T-cell (primary cell): Measurements from ENCODE around the gene IMPA2. TPM values are rescaled to one million over a fixed set of nuclear protein-coding genes. Genes with fewer than 3 reads are reported as not detected.

Experiments used
- ATAC-seq, 4 experiments: fragments of 200-7000 bp in 3 of 4; fragments of 150-1000 bp in 1 of 4; cut with Tn5 transposase; replicated peaks in 1 of 4; 1 replicate in 3 of 4; 2 replicates in 1 of 4; pipeline ENCODE4 v1.10.0; 2021; ENCODE audit warnings: moderate library complexity in 3 of 4, mild to moderate bottlenecking in 2 of 4, moderate number of reproducible peaks in 1 of 4
- CTCF ChIA-PET, 2 donors: fragments of 300-600 bp; sonication (Branson Sonifier 250); formaldehyde crosslinking; loops; one replicate each; lab custom pipeline; 2022; ENCODE audit warnings: antibody characterized with exemption in 2 of 2; lab: Charles Lee
- POLR2A ChIA-PET, 2 donors: fragments of 300-600 bp; sonication (Branson Sonifier 250); formaldehyde crosslinking; loops; one replicate each; lab custom pipeline; 2022; ENCODE audit warnings: antibody characterized with exemption in 2 of 2; lab: Charles Lee
- DNase-seq, 35 experiments: peaks; one replicate each; pipeline versions ENCODE4 v3.0.0 to v3.0.0-alpha.2; 2013 to 2023
- H3K27ac ChIP-seq: one replicate; pipeline ENCODE4 v1.5.1; 2013; ENCODE audit warnings: low read length
- H3K27me3 ChIP-seq, 2 experiments: replicated peaks in 1 of 2; 1 replicate in 1 of 2; 2 replicates in 1 of 2; pipeline versions ENCODE4 v1.6.1 to v1.7.0; 2013; ENCODE audit warnings: low read length in 1 of 2, mixed read lengths in 1 of 2; ENCODE audit not compliant: control insufficient read depth in 2 of 2, insufficient read depth in 2 of 2; ENCODE audit errors: extremely low read depth in 1 of 2
- H3K36me3 ChIP-seq, 2 donors: 1 replicate in 1 of 2; 2 replicates in 1 of 2; pipeline versions ENCODE4 v1.6.1 to v1.7.0; 2013; ENCODE audit warnings: low read length in 1 of 2; ENCODE audit not compliant: control insufficient read depth in 2 of 2, insufficient read depth in 1 of 2; ENCODE audit errors: extremely low read depth in 1 of 2
- H3K4me1 ChIP-seq, 2 experiments: 1 replicate in 1 of 2; 2 replicates in 1 of 2; pipeline versions ENCODE4 v1.6.1 to v1.7.0; 2013; ENCODE audit warnings: low read length in 2 of 2, mixed read lengths in 1 of 2; ENCODE audit not compliant: insufficient read depth in 2 of 2, control insufficient read depth in 1 of 2; ENCODE audit errors: extremely low read depth in 1 of 2
- H3K4me3 ChIP-seq, 2 donors: 1 replicate in 1 of 2; 2 replicates in 1 of 2; pipeline versions ENCODE4 v1.5.1 to v1.7.0; 2013; ENCODE audit warnings: mild to moderate bottlenecking in 2 of 2, low read length in 1 of 2, moderate library complexity in 1 of 2; ENCODE audit not compliant: control insufficient read depth in 1 of 2; ENCODE audit errors: extremely low read depth in 1 of 2
- H3K9me3 ChIP-seq: 2 replicates; pipeline ENCODE4 v1.7.0; 2013
- H3K27ac Mint-ChIP-seq, 2 donors: one replicate each; pipeline ENCODE4 v1.8.0; 2020 to 2021; ENCODE audit warnings: mild to moderate bottlenecking in 2 of 2, mixed read lengths in 2 of 2
- H3K27me3 Mint-ChIP-seq, 2 donors: one replicate each; pipeline ENCODE4 v1.8.0; 2021 to 2022; ENCODE audit warnings: mixed read lengths in 2 of 2
- H3K36me3 Mint-ChIP-seq: one replicate; pipeline ENCODE4 v1.8.0; 2021; ENCODE audit warnings: mixed read lengths
- H3K4me1 Mint-ChIP-seq, 3 donors: one replicate each; pipeline ENCODE4 v1.8.0; 2020 to 2022; ENCODE audit warnings: mixed read lengths in 3 of 3, mild to moderate bottlenecking in 1 of 3
- H3K4me3 Mint-ChIP-seq, 3 donors: one replicate each; pipeline ENCODE4 v1.8.0; 2020 to 2022; ENCODE audit warnings: mild to moderate bottlenecking in 3 of 3, mixed read lengths in 3 of 3, moderate library complexity in 3 of 3
- H3K9me3 Mint-ChIP-seq, 3 donors: one replicate each; pipeline ENCODE4 v1.8.0; 2020 to 2022; ENCODE audit warnings: mixed read lengths in 3 of 3
- WGBS: methylation state at CpG from one replicate; pipeline ENCODE4 v1.1.5; 2013; ENCODE audit warnings: missing lambda C conversion rate; ENCODE audit not compliant: insufficient coverage; 5-methylcytosine and 5-hydroxymethylcytosine counted together
- total RNA-seq, 35 experiments: library from RNA in 6 of 35; stranded (reverse) in 6 of 35; fragments of 120-200 nt in 1 of 35; gene quantifications; one replicate each; pipeline versions ENCODE4 v1.2.1 to v1.2.4 and lab custom pipeline; 2013 to 2026

The IMPA2 gene
- total RNA-seq, 5 donors from 2014 or later (not counting 1 experiment from before 2014, with no cell fraction given) = 3.1 to 12.2 (median 5.0) TPM

DNA sequence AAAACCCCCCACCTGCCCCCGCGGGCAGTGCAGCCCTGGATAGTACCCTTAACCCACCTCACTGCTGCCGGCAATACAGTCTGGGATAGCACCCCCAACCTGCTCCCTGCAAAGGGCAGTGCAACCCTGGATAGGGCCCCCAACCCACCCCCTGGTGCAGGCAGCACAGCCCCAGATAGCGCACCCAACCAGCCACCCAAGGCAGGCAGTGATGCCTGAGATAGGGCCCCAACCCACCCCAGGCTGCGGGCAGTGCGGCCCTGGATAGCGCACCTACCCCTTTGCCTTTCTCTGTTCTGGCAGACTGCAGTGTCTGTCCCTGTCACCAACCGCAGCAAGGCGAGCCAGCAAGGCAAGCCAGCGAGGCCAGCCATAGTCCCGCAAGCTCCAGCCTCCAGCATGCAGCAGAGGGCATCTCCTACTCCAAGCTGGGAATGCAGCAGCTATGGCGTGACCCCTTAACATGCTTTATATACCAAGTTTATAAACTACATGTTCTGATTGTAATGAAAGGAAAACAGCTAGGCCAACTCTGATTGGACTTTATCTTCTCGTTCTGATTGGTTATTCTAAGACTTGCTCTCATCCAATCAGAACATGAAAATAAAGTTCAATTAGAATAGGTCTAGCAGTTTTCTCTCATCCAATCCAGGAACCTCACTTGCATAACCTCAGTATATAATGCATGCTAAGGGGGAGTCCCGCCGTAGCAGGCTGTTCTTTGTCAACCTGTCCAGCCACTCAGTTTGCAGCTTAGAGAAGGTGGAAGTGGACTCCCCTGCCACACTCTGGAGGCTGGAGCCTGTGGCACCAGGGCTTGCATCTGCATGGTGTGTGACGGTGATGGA lies 78.3 kb downstream of the IMPA2 start:
- no peaks in the 10 kb centered on the region for H3K9me3 Mint-ChIP-seq
- peaks cover 0 to 3% of the 10 kb centered on the region in 2 donors for H3K27me3 Mint-ChIP-seq
- POLR2A ChIA-PET = no interaction called here
- Histone ChIP-seq H3K9me3 (no peaks in the 10 kb centered on the region), H3K27ac (no peak overlapping the region), H3K27me3 (peaks cover 0 to 19% of the 10 kb centered on the region in 2 experiments), H3K4me3 (no peak overlapping the region), H3K36me3 (no peaks in the 10 kb centered on the region), H3K4me1 (no peaks in the 10 kb centered on the region)
- DNase-seq (no peak), ATAC-seq (no peak)
- WGBS = 89% methylated on average over 9 of the region's 16 CpGs
- no peak overlapping the region for H3K27ac Mint-ChIP-seq
- no peaks in the 10 kb centered on the region for H3K4me1 Mint-ChIP-seq
- no peaks in the 10 kb centered on the region for H3K36me3 Mint-ChIP-seq
- CTCF ChIA-PET = no interaction called here
- no peak overlapping the region for H3K4me3 Mint-ChIP-seq

DNA sequence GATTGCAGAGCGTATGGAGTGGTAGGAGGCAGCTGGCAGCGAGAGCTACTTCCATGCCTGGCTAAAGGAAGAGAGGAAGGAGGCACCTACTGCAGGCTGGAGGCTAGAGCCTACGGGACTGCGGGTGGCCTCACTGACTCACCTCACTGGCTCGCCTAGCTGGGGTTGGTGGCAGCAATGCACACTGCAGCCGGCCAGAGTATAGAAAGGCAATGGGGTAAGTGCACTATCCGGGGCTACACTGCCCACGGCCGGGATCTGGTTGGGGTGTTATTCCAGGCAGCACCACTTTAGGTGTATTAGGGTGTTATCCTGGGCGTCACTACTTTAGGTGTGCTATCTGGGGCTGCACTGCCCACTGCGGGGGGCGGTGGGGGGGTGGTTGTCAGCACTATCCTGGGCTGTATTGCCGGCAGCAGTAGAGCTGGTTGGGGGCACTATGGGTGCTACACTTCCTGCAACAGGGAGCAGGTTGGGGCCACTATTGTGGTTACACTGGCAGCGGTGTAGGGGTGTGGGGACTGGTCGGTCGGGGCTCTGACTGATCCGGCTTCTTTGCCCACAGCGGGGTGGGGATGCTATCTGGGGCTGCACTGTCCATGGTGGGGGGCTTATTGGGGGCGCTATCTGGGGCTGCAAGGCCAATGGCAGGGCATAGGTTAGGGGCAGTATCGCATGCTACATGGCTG lies 79.0 kb downstream of the IMPA2 start:
- Histone ChIP-seq H3K4me1 (no peaks in the 10 kb centered on the region), H3K9me3 (no peaks in the 10 kb centered on the region), H3K36me3 (no peaks in the 10 kb centered on the region), H3K4me3 (no peak overlapping the region), H3K27me3 (peaks cover 0 to 19% of the 10 kb centered on the region in 2 experiments), H3K27ac (no peak overlapping the region)
- Mint-ChIP-seq H3K4me1 (no peaks in the 10 kb centered on the region), H3K4me3 (no peak overlapping the region), H3K27me3 (peaks cover 0 to 3% of the 10 kb centered on the region in 2 donors), H3K36me3 (no peaks in the 10 kb centered on the region), H3K9me3 (no peaks in the 10 kb centered on the region), H3K27ac (no peak overlapping the region)
- CTCF ChIA-PET = no interaction called here
- ATAC-seq (no peak), DNase-seq (no peak)
- POLR2A ChIA-PET = no interaction called here
- 76% methylated on average over 19 of the region's 20 CpGs for WGBS

DNA sequence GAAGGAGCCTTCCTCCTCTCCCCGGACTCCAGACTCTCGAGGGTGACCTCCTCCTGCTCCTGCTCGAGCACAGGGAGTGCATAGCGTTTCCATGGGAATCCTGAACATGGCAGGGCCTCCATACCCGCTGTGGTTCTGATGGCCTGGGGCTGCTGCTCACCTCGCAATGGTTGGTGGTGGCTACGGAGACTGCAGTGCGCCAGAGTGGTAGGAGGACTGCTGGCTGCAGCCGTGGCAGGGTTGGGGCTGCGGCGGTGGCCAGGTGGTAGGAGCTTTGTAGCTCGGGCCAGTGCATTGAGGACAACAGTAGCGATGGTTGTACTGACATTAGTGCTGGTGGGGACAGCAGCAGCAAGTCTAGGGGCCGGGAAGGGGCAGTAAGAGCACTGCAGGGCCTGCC lies 80.4 kb downstream of the IMPA2 start:
- no peak overlapping the region for H3K4me3 Mint-ChIP-seq
- H3K9me3 Mint-ChIP-seq = no peaks in the 10 kb centered on the region
- no peaks in the 10 kb centered on the region for H3K4me1 Mint-ChIP-seq
- peaks cover 0 to 16% of the 10 kb centered on the region in 2 experiments for H3K27me3 ChIP-seq
- H3K27me3 Mint-ChIP-seq = peaks cover 0 to 3% of the 10 kb centered on the region in 2 donors
- no peak overlapping the region for H3K27ac ChIP-seq
- ChIA-PET POLR2A (no interaction called here), CTCF (no interaction called here)
- no peaks in the 10 kb centered on the region for H3K9me3 ChIP-seq
- H3K36me3 Mint-ChIP-seq = no peaks in the 10 kb centered on the region
- no peak for ATAC-seq
- DNase-seq = no peak
- no peaks in the 10 kb centered on the region for H3K4me1 ChIP-seq
- H3K27ac Mint-ChIP-seq = no peak overlapping the region
- H3K36me3 ChIP-seq = no peaks in the 10 kb centered on the region
- WGBS = 92% methylated on average over 13 of the region's 14 CpGs
- no peak overlapping the region for H3K4me3 ChIP-seq

DNA sequence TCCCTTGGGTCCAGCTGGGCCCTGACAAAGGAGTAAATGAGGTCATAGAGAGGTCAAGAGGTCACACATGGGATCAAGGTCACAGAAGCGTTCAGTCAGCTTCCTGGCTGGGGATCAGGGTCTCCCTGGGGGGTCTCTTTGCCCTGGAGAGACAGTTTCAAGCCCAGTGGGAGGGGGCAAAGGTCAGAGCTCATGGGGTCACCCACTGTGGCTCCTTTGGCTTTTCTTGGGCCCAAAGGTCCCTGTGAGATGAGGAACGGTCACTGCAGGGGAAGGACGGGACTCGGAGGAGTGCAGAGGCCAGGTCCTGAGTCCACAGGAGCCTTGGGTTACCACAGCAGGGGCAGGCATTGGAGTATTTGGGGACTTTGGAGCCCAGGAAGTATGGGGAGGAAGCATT lies 81.7 kb downstream of the IMPA2 start:
- no peak overlapping the region for H3K4me3 ChIP-seq
- ATAC-seq = no peak
- H3K36me3 Mint-ChIP-seq = no peaks in the 10 kb centered on the region
- H3K4me1 ChIP-seq = no peaks in the 10 kb centered on the region
- H3K27ac Mint-ChIP-seq = no peak overlapping the region
- DNase-seq = no peak
- no peaks in the 10 kb centered on the region for H3K9me3 ChIP-seq
- H3K27me3 Mint-ChIP-seq = peaks cover 0 to 3% of the 10 kb centered on the region in 2 donors
- H3K36me3 ChIP-seq = no peaks in the 10 kb centered on the region
- no peaks in the 10 kb centered on the region for H3K4me1 Mint-ChIP-seq
- CTCF ChIA-PET = no interaction called here
- H3K4me3 Mint-ChIP-seq = no peak overlapping the region
- H3K9me3 Mint-ChIP-seq = no peaks in the 10 kb centered on the region
- whole genome bisulfite sequencing = 58% methylated on average over 4 of the region's 4 CpGs
- peaks cover 0 to 10% of the 10 kb centered on the region in 2 experiments for H3K27me3 ChIP-seq
- POLR2A ChIA-PET = interaction anchor here in 1 of 2 donors (0.6 kb wide), 1 partner anchor 34 kb away, joined by 3 read pairs; no protein-coding TSS in a partner anchor
- no peak overlapping the region for H3K27ac ChIP-seq

DNA sequence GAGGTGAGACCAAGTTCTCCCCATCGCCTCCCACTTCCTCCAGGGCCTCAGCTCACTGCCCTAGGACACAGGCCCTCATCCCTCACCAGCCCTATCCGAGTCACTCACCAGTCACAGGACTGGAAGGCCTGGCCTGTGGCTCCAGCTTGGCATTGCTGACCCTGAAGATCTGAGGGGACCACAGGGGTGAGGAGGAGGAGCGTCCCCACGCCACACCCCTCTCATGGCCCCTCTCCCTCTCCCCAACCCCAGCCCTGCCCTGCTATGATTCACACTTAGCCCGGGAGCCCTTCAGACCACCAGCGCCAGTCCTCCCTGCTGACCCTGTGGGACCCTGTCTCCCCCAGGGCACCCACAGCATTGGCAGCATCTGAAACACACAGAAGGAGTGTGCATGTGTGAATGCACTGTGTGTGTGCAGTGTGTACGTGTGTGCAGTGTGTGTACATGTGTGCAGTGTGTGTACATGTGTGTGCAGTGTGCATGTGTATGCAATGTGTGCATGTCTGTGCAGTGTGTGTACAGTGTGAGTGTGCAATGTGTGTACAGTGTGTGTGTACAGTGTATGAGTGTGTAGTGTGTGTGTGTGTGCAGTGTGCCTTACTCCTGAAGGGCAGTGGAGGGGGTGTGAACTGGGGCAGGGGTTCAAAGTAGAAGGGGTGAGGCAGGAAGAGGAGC lies 82.9 kb downstream of the IMPA2 start:
- H3K36me3 Mint-ChIP-seq = no peaks in the 10 kb centered on the region
- ChIA-PET CTCF (no interaction called here), POLR2A (no interaction called here)
- no peaks in the 10 kb centered on the region for H3K4me1 Mint-ChIP-seq
- ATAC-seq (no peak), DNase-seq (no peak)
- Histone ChIP-seq H3K9me3 (no peaks in the 10 kb centered on the region), H3K4me3 (no peak overlapping the region), H3K36me3 (no peaks in the 10 kb centered on the region), H3K4me1 (no peaks in the 10 kb centered on the region), H3K27me3 (peaks cover 0 to 10% of the 10 kb centered on the region in 2 experiments), H3K27ac (no peak overlapping the region)
- no peak overlapping the region for H3K4me3 Mint-ChIP-seq
- H3K27ac Mint-ChIP-seq = no peak overlapping the region
- WGBS = 38% methylated on average over 2 of the region's 7 CpGs
- H3K27me3 Mint-ChIP-seq = peaks cover 0 to 7% of the 10 kb centered on the region in 2 donors
- H3K9me3 Mint-ChIP-seq = no peaks in the 10 kb centered on the region

DNA sequence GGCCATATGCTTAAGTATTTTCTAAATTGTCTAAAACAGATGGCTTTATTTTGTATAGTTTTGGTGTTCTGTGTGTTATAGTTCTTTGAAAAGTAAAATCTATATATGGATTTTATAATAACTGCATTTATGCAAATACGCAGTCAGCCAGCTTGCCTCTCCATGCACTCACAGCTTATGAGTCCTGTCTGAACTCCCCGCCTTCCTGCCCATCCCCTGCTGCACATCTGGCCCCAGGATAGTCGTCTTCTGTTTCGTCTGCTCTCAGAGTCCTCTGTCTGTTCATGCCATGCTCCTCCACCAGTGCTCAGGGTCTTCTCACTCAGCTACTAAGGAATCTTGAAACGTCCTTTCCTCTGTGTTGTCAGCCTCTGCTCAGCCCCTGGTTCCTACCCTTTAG lies 84.1 kb downstream of the IMPA2 start:
- DNase-seq (no peak), ATAC-seq (no peak)
- 68% methylated on average over 4 of the region's 5 CpGs for WGBS
- no peak overlapping the region for H3K4me3 Mint-ChIP-seq
- H3K4me3 ChIP-seq = no peak overlapping the region
- H3K27ac Mint-ChIP-seq = no peak overlapping the region
- no peak overlapping the region for H3K27ac ChIP-seq
- no peaks in the 10 kb centered on the region for H3K36me3 Mint-ChIP-seq
- no peaks in the 10 kb centered on the region for H3K4me1 ChIP-seq
- peaks cover 0 to 10% of the 10 kb centered on the region in 2 experiments for H3K27me3 ChIP-seq
- no peaks in the 10 kb centered on the region for H3K4me1 Mint-ChIP-seq
- no peaks in the 10 kb centered on the region for H3K9me3 ChIP-seq
- no peaks in the 10 kb centered on the region for H3K36me3 ChIP-seq
- no peaks in the 10 kb centered on the region for H3K9me3 Mint-ChIP-seq
- POLR2A ChIA-PET = no interaction called here
- CTCF ChIA-PET = no interaction called here
- H3K27me3 Mint-ChIP-seq = peaks cover 0 to 7% of the 10 kb centered on the region in 2 donors
